Epithelial cell of esophagus (primary cell): ENCODE results near the gene ZFAND2B.

Experiments used
- DNase-seq: peaks from one replicate; pipeline ENCODE4 v3.0.0; 2010; ENCODE audit warnings: low read depth
- H3K4me3 ChIP-seq: 2 replicates; pipeline ENCODE4 v1.5.1; 2011; ENCODE audit warnings: mild to moderate bottlenecking, low read length, control low read depth
- CTCF ChIP-seq: IDR thresholded peaks from 2 replicates; pipeline ENCODE4 v1.5.1; 2011; ENCODE audit warnings: low read depth, mild to moderate bottlenecking, low read length, control low read depth, inconsistent platforms; ENCODE audit not compliant: insufficient read depth; ENCODE audit errors: missing control alignments

The ZFAND2B gene

DNA sequence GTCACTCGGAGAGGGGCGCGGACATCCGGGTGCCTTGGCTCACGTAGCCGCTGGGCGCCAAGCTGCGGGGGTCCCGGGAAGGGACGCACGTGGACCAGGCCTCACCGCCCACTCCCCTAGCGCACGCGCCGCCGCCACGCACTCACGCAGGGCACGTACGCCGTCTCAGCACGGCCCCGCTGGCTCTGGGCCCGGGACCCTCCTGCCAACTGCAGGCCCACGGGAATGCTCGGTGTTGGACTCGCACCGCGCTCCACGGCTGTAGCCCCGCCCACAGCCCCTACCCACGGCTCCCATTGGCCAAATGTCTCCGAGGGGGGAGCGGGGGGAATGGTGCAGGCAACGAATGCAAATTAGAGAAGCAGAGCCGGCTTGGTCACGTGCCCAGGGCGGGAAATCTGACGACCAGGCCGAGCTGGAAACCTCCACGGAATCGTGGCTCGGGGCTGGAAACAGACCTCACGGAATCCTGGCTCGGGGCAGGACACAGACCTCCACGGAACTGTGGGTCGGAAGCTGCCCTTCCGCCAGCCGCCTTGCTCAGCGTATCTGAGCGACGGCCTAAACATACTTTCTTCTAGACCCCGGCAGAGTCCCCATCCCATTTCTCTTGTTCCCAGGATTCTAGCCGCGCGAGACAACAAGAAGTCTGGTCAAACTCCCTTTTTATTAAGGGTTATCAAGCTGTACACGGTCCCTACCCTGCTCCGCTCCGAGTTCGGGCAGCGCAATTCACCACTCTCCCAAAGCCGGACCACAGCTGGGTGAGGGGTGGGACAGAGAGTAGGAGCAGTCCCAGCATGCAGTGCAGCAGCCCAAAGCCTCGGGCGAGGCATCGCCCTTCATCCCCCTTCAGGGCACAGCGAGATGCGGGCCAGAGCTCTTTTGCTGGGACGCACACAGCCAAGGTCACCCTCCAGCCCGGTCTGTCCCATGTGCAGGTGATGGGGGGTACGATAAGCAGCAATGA lies 12.4 kb downstream of the ZFAND2B start, which contains the start of gene ABCB6:
ABCB6 (minus strand) TSS at position 227 of the 970 bp plus-strand sequence. CDS start 285 bp downstream, outside the sequence.
- TF ChIP-seq CTCF: no peak
- DNase-seq: peak; percentile 92
- peak within 1 kb of the TSS; percentile 70 for H3K4me3 ChIP-seq

- no peak for DNase-seq
- TF ChIP-seq CTCF: no peak
- H3K4me3 ChIP-seq: no peak overlapping the region
Measured at GRCh38 chr2:219219784-219220532, 13.4 kb downstream of the ZFAND2B start.

GRCh38 chr2:219220652-219221402 lies 14.2 kb downstream of the ZFAND2B start:
- DNase-seq: no peak
- no peak for TF ChIP-seq CTCF
- H3K4me3 ChIP-seq: no peak overlapping the region

GRCh38 chr2:219221957-219222518 lies 15.5 kb downstream of the ZFAND2B start:
- no peak for DNase-seq
- no peak overlapping the region for H3K4me3 ChIP-seq
- TF ChIP-seq CTCF: no peak

DNA sequence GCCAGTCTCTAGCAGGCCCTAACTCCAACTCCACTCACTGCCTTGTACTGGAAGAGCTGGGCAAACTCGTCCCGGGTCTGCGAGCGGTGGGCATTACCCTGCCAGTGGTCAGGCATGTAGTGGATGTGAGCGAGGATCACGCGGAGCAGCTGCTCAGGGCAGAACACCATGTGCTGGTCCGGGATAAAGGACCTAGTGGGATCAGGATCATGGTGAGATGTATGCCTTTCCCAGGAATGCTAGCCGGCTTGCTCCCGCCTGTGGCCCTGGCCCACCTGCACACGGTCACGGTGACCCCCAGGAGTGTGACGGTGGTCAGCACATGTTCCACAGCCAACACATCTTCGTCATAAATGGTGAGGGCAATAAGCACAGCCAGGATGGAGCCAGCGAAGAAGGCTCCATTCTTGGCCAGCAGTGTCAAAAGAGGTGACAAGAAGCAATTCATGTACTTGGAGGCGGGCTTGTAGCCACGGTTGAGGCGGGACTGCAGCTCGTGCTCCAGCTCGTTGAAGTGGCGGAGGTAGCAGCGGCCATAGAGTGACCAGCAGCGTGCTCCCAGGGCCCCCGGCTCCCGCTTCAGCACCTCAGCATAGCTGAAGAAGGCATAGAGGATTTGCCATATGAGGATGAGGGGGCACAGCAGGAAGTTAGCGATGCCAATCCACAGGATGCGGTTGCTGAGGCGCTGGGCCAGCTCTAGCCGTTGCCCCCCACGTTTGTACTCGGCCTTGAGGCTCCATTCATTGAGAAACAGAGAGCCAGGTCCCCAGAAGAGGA lies 17.4 kb downstream of the ZFAND2B start:
- no peak for DNase-seq
- no peak for TF ChIP-seq CTCF
- H3K4me3 ChIP-seq: no peak overlapping the region
